HG02588 (cell line): ENCODE results near the gene DUXB.

Experiments used
- ATAC-seq: cut with Tn5 transposase; IDR thresholded peaks from one replicate; pipeline ENCODE4 v1.9.1; 2021; ENCODE audit warnings: mild to moderate bottlenecking, moderate library complexity; ENCODE audit not compliant: unreplicated experiment

Gene DUXB

GRCh38 chr16:75701361-75701760 is at the start of gene DUXB:
Gene DUXB (minus strand): TSS chr16:75701461. CDS start chr16:75701418, 43 bp downstream.
- ATAC-seq = no peak

DNA sequence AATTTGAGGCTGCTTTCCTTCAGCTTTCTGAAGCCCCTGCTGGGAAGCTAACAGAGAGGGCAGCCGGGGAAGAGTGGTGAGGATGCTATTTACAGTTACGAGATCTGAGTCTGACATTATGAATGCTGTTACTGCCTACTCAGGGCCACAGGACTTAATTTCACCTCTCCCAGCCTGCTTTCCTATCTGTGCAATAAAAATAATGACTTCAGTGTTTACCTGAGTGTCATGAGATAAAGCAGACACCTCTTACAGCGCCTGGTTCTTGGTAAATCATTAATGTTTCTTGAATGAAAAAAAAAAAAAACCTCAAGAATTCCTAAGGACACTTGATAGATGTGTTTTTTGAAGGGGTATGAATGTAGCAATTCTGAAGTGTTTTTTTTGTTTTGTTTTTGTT is 49.3 kb upstream of the DUXB start:
- no peak for ATAC-seq

DNA sequence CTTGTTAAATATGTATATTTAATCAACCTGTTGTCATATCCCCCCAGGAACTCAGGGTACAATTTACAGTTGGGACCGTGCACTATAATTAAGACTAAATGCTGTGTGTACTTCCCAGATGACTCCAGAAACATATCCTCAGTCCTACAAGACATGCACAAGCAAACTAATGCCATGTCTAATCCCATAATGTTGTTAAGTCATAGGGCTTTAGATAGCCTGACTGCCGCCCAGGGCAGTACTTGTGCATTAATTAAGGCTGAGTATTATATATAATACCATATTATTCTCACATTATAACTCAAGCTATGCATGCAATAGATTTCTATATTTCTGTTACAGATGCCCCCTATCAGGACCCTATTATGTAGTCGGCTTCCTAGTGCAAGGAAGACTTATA is 45.1 kb upstream of the DUXB start:
- ATAC-seq = no peak

GRCh38 chr16:75745823-75746222 is 44.6 kb upstream of the DUXB start:
- ATAC-seq = no peak

DNA sequence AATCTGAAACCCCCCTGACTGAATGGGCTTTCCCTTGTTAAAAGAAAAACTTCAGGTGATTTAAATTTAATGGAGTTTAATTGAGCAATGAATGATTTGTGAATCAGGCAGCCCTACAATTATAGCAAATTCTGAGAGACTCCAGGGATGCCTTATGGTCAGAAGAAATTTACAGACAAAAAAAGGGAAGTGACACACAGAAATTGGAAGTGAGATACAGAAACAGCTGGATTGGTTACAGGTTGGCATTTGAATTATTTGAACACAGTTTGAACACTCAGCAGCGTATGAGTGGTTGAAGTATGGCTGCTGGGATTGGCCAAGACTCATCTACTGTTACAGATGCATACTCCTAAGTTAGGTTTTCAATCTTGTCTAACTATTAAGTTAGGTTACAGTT is 44.0 kb upstream of the DUXB start:
- ATAC-seq = no peak

GRCh38 chr16:75742424-75743047 is 41.3 kb upstream of the DUXB start:
- ATAC-seq = no peak

- ATAC-seq = no peak
Measured at GRCh38 chr16:75733305-75734211, 32.3 kb upstream of the DUXB start.

GRCh38 chr16:75732871-75733270 is 31.6 kb upstream of the DUXB start:
- ATAC-seq = no peak

GRCh38 chr16:75727221-75727620 is 26.0 kb upstream of the DUXB start:
- ATAC-seq = no peak

- no peak for ATAC-seq
Measured at GRCh38 chr16:75726390-75726789, 25.1 kb upstream of the DUXB start, which contains the start of gene CPHXL. Gene CPHXL (minus strand): TSS chr16:75726490. CDS start chr16:75726442, 48 bp downstream.

DNA sequence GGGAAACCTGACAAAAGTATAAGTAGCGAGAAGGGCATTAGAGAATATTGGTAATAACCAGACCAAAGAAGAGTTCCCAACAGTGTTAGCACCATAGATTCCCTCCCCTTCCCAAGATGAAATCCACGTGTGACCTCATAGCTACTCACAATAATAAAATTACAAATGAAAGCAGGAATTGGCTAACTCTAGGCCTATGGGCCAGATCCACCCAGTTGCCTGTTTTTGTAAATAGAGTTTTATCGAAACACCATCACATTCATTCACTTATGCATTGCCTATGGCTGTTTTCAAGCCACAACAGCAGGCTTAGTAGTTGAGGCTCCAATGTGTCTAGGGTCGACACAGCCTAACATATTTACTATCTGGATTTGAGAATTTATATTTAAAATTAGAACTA is 17.2 kb upstream of the DUXB start:
- no peak for ATAC-seq

GRCh38 chr16:75714661-75715060 is 13.4 kb upstream of the DUXB start:
- no peak for ATAC-seq

GRCh38 chr16:75710344-75710743 is 9.1 kb upstream of the DUXB start:
- ATAC-seq = no peak

DNA sequence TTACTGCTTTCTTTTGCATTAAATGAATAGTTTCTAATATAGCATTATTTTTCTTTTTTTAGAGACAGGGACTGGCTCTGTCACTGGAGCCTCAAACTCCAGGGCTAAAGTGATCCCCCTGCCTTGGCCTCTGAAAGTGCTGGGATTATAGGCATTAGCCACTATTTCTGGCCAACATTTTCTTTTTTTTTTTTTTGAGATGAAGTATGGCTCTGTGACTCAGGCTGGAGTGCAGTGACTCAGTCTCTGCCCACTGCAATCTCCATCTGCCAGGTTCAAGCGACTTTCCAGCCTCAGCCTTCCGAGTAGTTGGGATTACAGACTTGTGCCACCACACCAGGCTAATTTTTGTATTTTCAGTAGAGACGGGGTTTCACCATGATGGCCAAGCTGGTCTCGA is 2.0 kb upstream of the DUXB start:
- ATAC-seq = no peak

- no peak for ATAC-seq
Measured at GRCh38 chr16:75702242-75702641, 981 bp upstream of the DUXB start.

DNA sequence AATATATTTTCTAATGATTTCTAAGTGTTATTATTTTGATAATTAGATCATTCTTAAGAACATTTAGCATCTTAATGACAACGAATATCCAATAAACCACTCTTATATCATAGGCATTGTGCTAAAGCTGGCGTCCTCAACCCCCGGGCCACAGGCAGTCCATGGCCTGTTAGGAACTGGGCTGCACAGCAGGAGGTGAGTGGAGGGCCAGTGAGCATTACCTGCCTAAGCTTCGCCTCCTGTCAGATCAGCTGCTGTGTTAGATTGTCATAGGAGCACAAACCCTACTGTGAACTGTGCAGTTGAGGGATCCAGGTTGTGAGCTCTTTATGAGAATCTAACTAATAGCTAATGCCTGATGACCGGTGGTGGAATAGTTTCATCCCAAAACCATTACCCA is 3.7 kb downstream of the DUXB start:
- no peak for ATAC-seq

DNA sequence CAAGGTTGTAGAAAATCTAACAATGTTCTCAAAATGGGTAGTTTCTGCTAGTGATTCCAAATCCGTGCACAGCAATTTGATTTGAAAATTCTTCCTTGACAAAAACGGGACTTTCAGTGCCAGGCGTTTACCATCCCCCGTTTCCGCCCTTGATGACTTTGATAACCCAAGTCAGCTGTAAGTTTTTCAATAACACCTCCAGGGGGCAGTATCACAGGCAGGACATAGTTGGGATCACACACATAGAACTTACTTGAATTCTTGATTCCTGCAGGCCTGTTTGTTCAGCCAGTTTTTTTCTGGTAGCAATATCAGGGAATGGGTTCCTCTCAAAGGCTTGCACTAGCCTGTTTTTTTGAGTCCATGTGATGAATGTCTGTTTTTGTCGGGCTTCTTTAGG is 5.6 kb downstream of the DUXB start:
- ATAC-seq = no peak

DNA sequence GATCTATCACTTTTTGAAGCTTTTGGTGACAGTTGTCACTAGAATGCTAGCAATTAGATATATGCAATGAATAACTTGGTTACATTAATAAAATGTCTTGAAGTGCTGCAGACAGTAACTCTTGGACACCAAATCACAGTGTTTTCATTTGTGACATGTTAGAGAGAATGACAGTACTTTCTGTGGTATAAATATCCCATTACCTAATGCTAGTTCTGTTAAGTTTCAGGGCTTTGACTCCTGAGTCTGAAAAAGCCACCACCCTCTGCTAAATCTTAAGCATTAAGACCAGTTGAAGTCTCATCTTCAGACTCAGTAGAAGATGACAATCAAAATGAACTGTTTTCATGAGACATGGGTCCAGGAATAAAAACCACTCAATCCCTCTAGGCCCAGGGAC is 13.9 kb downstream of the DUXB start:
- no peak for ATAC-seq

DNA sequence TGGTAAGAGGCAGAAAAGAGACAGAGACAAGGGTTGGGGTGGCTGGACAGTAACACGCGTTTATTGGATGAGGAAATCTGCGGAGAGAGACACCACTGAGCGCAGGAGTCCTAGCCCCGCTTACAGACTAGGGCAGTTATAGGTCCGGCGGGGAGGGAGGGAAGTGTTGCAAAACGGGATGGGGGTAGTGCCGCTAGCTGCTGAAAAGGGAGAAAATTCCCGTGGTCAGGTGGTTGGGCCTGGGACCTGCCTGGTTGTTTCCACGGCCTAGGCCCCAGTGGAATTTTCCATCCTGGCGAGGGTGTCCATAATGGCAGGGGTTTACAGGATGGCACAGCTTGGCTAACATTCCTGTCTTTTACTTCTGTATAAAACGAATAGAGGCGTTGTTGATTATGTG is 19.0 kb downstream of the DUXB start:
- no peak for ATAC-seq

- ATAC-seq = no peak
Measured at GRCh38 chr16:75679366-75679765, 21.9 kb downstream of the DUXB start.

- no peak for ATAC-seq
Measured at GRCh38 chr16:75676909-75677308, 24.4 kb downstream of the DUXB start, which contains the start of gene CPHXL2. Gene CPHXL2 (minus strand): TSS chr16:75677009. CDS start chr16:75676999, 10 bp downstream.

- ATAC-seq = no peak
Measured at GRCh38 chr16:75667503-75667902, 33.8 kb downstream of the DUXB start.
